Lower leg skin (tissue), 4 donors: ENCODE results near the gene PCSK6. TPM values are rescaled to one million over a fixed set of nuclear protein-coding genes. Genes with fewer than 3 reads are reported as not detected.

ENCODE experiments used
- DNase-seq, 2 donors: peaks; one replicate each; pipeline ENCODE4 v3.0.0-alpha.2; 2019; ENCODE audit warnings: low spot score in 2 of 2
- H3K4me3 ChIP-seq: fragments of 200-600 bp; sonication (generic); 2 replicates; pipeline ENCODE4 v1.5.1; 2017; ENCODE audit warnings: mild to moderate bottlenecking, low read depth; ENCODE audit not compliant: poor library complexity, severe bottlenecking
- CTCF ChIP-seq, 3 donors: fragments of 450-650 bp; IDR thresholded peaks; one replicate each; pipeline ENCODE4 v1.5.1; 2016; ENCODE audit warnings: antibody characterized with exemption in 3 of 3, mild to moderate bottlenecking in 3 of 3, moderate library complexity in 2 of 3
- POLR2A ChIP-seq, 2 donors: fragments of 450-650 bp; IDR thresholded peaks; one replicate each; pipeline ENCODE4 v1.6.1; 2016 to 2017; ENCODE audit warnings: antibody characterized with exemption in 2 of 2, mild to moderate bottlenecking in 1 of 2, moderate library complexity in 1 of 2
- WGBS, 2 donors: methylation state at CpG; one replicate each; pipeline ENCODE4 v1.1.5; 2018; 5-methylcytosine and 5-hydroxymethylcytosine counted together
- intact Hi-C: fragments of 100-400 bp; cut with DNase I; formaldehyde crosslinking; loops from one replicate; pipeline ENCODE4 v1.15.0; 2023; ENCODE audit warnings: low total_unique reads
- total RNA-seq, 4 donors: library from RNA; depleted of rRNA; stranded (reverse); fragments of >200 nt; gene quantifications; one replicate each; pipeline ENCODE4 v1.1.0, GENCODE V29; 2016

PCSK6 gene
- total RNA-seq, 4 donors from 2014 or later, result 20.1 to 45.4 (median 30.4) TPM

DNA sequence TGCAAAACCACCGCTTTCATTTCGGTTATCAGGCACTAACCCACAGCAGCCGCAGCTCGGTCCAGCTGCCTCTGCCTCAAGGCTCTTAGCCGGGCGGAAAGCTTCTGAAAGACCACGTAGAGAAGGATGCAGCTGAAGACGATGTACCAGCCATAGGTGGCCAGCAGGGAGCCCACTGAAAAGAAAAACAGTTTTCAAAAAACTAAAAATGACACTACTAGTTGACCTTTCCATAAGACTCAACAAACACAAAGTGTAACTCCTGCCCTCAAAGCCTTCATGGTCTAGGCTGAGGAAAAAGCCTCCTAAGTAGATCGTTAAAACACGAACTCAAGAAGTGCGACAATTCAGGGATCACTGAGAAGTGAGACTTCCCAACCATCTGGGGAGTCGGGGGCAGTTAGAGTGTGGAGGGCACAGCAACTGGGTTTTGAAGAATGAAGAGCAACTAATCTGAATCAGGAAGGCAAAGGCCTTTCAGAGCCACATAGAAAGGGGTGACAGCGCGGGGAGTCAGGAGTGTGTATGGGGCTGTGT lies 212.9 kb downstream of the PCSK6 start:
- intact Hi-C loops, result no loop called here
- no peak for TF ChIP-seq CTCF (IDR thresholded peaks at IDR 0.05)
- TF ChIP-seq POLR2A (IDR thresholded peaks at IDR 0.05), result no peak
- WGBS, 2 donors, result 11 to 12% methylated on average over 14 of the region's 14 CpGs
- DNase-seq, result peak in 1 of 2 donors; percentile 58
- H3K4me3 ChIP-seq, result peak overlapping the region; percentile 62

DNA sequence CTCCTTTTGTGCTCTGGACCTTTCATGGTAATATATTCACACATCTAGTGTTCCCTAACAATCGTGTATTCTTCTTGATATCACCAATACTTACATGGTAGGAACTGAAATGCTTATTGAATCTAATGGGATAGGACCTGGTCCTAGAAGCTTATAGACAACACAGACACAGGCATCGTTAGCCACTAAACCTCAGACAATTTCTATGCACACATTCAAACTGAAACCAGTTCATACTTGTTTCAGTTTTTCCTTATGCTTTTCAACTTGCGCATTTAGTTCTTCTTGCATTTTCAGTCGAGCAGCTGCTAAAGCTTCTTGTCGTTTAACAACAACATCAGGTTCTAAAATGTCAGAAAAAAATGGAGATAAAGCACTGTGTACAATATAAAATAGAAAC lies 214.5 kb downstream of the PCSK6 start:
- DNase-seq, result no peak
- no peak for TF ChIP-seq CTCF (IDR thresholded peaks at IDR 0.05)
- TF ChIP-seq POLR2A (IDR thresholded peaks at IDR 0.05), result no peak
- H3K4me3 ChIP-seq, result no peak overlapping the region
- intact Hi-C loops, result no loop called here
- 84 to 85% methylated on average over 5 of the region's 5 CpGs for WGBS, 2 donors

- DNase-seq, result no peak
- H3K4me3 ChIP-seq, result no peak overlapping the region
- intact Hi-C loops, result no loop called here
- TF ChIP-seq CTCF (IDR thresholded peaks at IDR 0.05) (no peak), POLR2A (IDR thresholded peaks at IDR 0.05) (no peak)
- WGBS, 2 donors, result 74 to 87% methylated on average over 5 of the region's 5 CpGs
Observed at GRCh38 chr15:101273534-101273933, 216.0 kb downstream of the PCSK6 start.

DNA sequence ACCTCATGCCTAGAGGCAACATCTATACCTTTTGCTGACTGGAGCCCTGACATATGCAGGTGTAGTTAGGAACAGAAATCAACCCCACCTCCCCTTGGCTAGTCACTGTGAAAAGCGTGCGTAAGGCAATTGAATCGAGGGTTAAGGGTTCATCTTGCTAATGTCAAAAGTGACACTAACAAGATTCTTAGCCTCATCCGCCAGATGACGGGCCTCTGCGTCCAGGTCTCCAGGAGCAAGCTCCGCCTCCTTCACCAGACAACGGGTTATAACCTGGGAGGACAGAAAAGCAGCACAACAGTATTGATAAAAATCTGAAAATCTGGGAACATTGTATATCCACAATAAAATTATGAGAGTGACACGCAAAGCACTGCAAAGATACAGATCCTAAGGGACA lies 216.9 kb downstream of the PCSK6 start:
- DNase-seq, result peak in 1 of 2 donors; percentile 80
- TF ChIP-seq POLR2A (IDR thresholded peaks at IDR 0.05), result no peak
- intact Hi-C loops, result no loop called here
- H3K4me3 ChIP-seq, result no peak overlapping the region
- 82 to 91% methylated on average over 9 of the region's 9 CpGs for WGBS, 2 donors

DNA sequence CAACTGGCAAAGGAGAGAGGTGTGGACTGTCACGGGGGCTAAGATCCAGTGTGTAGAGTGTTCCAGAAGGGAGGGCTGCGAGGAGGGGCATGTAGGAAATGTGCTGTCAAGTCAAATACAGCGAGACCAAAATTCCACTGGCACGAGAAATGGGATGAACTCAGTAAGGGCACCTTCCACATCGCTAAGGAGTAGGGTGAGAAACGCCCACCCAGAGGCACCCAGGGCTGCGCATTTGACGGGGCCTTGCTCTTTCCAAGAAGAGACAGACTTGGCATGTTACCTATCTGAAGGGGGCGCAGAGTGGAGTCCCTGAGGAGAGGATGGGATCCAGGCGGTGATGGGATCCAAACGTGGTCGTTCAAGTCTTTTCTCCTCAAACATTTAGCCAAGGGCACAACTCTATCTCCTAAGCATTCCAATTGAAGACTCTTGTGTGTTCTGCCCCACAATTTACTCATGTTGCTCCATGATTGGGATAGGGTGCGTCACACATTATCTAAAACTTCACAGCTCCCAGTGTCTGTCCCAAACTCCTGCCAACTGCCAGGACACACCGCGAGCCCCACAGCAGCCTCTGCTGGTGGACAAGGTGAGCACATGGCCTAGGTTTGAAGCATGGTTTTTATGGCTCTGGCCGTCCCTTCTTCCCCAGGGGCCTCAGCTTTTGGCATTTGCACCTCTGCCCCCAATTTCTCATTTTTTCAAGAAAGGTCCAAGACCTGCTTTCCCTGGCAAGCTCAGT lies 219.9 kb downstream of the PCSK6 start:
- intact Hi-C loops, result no loop called here
- no peak overlapping the region for H3K4me3 ChIP-seq
- TF ChIP-seq POLR2A (IDR thresholded peaks at IDR 0.05) (no peak), CTCF (IDR thresholded peaks at IDR 0.05) (no peak)
- peak in 1 of 2 donors; percentile 78 for DNase-seq
- 84 to 88% methylated on average over 16 of the region's 16 CpGs for WGBS, 2 donors

- 64 to 67% methylated on average over 18 of the region's 18 CpGs for WGBS, 2 donors
- no peak overlapping the region for H3K4me3 ChIP-seq
- intact Hi-C loops, result no loop called here
- peak in 1 of 2 donors; percentile 83 for DNase-seq
- no peak for TF ChIP-seq POLR2A (IDR thresholded peaks at IDR 0.05)
- TF ChIP-seq CTCF (IDR thresholded peaks at IDR 0.05), result no peak
Observed at GRCh38 chr15:101267320-101268104, 222.0 kb downstream of the PCSK6 start.
